ENCODE results near the gene MAGEA9B.
"Not testable (repeated sequence)": the region's sequence is repeated elsewhere in the genome, so short reads cannot be mapped to it uniquely, and the experiment has no call there.

GRCh38 chrX:149547782-149548181 lies 39.5 kb downstream of the MAGEA9B start:
- not testable (repeated sequence) for TF ChIP-seq CTCF (conservative IDR thresholded peaks at IDR 0.05); ZFX (IDR thresholded peaks at IDR 0.05)

All from C4-2B (cell line).